HS-27A (cell line): ENCODE measurements around the gene GIPC3.

Experiments
- DNase-seq: peaks from one replicate; pipeline ENCODE4 v3.0.0-alpha.2; 2012; ENCODE audit warnings: low read depth, missing footprints

GIPC3 gene

DNA sequence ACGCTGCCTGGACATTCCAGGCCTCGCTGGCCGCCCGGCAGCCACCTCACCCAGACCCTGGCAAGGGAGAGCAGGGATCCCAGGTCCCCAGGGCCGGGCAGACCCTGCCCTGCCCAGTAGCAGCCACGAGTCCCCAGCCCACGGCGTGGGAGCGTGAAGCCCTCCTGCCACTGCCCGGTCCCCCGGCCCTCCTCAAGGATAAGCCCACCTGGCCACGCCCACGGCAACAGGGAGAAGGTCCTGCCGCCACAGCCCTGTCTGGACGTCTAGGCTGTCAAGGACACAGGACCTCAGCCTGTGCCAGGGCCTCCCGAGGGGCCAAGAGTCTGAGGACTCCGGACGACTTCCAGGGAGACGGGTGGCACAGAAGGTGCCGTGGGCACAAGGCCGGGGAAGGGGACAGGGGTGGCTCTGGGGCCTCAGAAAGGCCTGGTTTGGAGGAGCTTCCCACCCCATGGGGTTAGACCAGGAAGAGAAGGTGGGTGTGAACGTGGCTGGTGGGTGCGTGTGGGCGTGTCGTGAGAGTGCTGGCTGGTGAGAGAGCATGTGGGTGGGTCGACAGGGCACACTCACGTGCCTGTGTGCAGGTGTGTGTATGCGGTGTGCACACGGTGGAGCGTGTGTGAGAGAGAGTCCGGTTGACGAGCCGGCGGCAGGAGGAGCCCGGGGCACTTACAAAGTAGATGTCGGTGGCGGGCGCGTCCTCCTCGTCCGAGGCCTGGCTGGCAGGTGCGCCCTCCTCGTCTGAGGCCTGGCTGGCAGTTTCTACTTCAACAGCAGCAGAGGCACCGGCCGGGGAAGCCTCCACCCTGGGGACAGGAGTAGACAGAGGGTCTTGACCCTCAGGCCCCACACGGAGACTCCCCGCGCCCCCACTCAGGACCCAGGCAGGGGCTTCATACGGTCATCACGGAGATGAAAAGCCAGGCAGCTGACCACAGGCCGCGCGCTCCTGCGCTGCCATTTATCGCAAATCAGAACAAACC is 53.2 kb downstream of the GIPC3 start:
- DNase-seq, result no peak

DNA sequence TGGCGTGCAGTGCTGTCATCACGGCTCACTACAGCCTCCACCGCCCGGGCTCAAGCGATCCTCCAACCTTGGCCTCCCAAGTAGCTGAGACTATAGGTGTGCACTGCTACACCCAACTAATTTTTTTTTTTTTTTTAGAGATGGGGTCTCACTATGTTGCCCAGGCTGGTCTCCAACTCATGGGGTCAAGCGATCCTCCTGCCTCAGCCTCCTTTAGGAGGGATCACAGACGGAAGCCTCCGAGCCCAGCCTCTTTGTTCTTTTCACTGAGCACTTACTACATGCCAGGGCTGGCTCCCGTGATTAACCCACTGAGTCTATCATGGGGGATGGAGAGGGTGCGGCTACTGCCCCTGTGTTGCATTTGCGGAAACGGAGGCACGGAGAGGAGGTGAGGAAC is 54.2 kb downstream of the GIPC3 start:
- no peak for DNase-seq

DNA sequence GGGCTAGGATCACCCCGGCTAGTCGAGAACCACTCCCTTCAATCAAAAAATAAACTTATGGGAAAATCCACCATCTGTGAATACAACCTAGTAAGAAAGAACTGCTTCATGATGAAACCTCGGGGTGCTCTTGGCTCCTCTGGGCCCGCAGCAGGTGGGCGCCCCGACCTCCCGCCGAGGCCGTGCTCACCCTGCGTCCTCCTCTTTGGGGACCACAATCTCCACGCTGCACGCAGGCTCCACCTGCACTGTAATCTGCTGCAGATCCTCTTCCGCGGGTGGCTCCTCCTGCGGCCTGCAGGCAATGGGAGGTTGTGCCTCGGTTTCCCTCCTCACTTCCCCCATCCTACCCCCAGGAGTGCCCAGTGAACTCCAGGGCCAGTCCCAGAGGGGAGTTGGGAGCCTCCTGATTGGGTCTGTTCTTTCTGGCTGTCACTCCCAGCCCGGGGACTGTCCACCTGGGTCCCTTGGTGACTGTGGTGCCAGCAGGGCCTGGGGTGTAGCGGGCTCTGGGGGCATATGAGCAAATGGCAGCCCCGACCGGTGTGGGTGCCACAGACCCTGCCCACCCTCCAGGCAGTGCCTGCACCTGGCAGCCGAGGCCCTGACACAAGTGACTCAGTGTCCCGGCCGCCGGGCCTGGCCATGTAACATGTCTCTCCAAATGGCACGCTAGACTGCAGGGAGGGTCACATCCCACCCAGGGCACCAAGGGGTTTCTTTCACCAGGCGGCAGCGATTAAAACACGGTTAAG is 56.4 kb downstream of the GIPC3 start:
- DNase-seq, result no peak

DNA sequence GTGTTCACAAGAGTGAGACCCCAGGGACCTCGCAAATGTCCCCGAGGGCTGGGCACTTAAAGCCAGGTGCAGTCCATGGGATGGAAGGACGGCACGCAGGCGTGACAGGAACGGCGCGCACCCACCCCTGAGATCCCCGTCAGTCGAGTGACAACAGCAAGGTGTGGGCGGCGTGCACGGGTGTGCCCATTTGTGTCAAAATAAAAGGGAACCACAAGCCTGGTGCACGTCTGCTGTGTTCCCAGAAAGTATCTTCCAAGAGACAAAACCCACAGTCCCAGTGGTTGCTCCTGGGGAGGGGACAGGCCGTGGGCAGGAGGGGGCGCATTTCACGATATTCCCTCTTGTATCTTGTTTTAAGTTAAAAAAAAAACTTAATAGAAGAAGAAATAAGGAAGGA is 57.0 kb downstream of the GIPC3 start:
- no peak for DNase-seq
